Loucy (cell line): Measurements from ENCODE around the gene IL6R.

Experiments used
- CTCF ChIP-seq: fragments of 200-600 bp; sonication (generic); conservative IDR thresholded peaks from 2 replicates; pipeline ENCODE4 v1.5.1; 2014; ENCODE audit warnings: mild to moderate bottlenecking, antibody characterized with exemption, low read length
- EZH2phosphoT487 ChIP-seq: fragments of 200-600 bp; IDR thresholded peaks from 2 replicates; pipeline ENCODE4 v1.6.1; 2018; ENCODE audit warnings: antibody characterized with exemption, mild to moderate bottlenecking, moderate library complexity, borderline replicate concordance

- TF ChIP-seq CTCF (no peak), EZH2phosphoT487 (no peak)
These were observed 4.8 kb upstream of the IL6R start for GRCh38 chr1:154400381-154400801.
